Activated naive CD4-positive, alpha-beta T cell treated with anti-CD3 and anti-CD28 coated beads, Interleukin-2, amount 50 U/mL, for 72 hours (primary cell): Measurements from ENCODE around the gene NRDC. TPM values are rescaled to one million over a fixed set of nuclear protein-coding genes. Genes with fewer than 3 reads are reported as not detected.
"Not testable (repeated sequence)": the region's sequence is repeated elsewhere in the genome, so short reads cannot be mapped to it uniquely, and the experiment has no call there.

Source experiments
- ATAC-seq, 2 donors: fragments of 150-1000 bp; cut with Tn5 transposase; 2 replicates each; pipeline ENCODE4 v1.10.0; 2021; ENCODE audit warnings: mild to moderate bottlenecking in 2 of 2, moderate library complexity in 2 of 2
- DNase-seq, 2 donors: peaks; one replicate each; pipeline ENCODE4 v3.0.0; 2021 to 2022; ENCODE audit warnings: low spot score in 2 of 2
- H3K27ac Mint-ChIP-seq, 2 donors: one replicate each; pipeline ENCODE4 v1.8.0; 2022; ENCODE audit warnings: mild to moderate bottlenecking in 2 of 2, mixed read lengths in 2 of 2
- H3K36me3 Mint-ChIP-seq, 2 donors: one replicate each; pipeline ENCODE4 v1.8.0; 2022; ENCODE audit warnings: mixed read lengths in 2 of 2
- H3K9me3 Mint-ChIP-seq, 2 donors: one replicate each; pipeline ENCODE4 v1.8.0; 2022; ENCODE audit warnings: mixed read lengths in 2 of 2
- total RNA-seq, 2 donors: library from RNA; stranded (reverse); gene quantifications; one replicate each; pipeline ENCODE4 v1.2.3, GENCODE V29; 2022

The NRDC gene
- total RNA-seq, 2 donors from 2014 or later, result 132 to 163 TPM

- ATAC-seq, DNase-seq, H3K36me3 Mint-ChIP-seq, H3K27ac Mint-ChIP-seq, H3K9me3 Mint-ChIP-seq: not testable (repeated sequence)
Measured at GRCh38 chr1:51819021-51819420, 59.5 kb downstream of the NRDC start.

GRCh38 chr1:51818487-51818886 is 60.0 kb downstream of the NRDC start:
- peaks cover 0 to 6% of the 10 kb centered on the region in 2 donors for H3K36me3 Mint-ChIP-seq
- ATAC-seq (no peak), DNase-seq (no peak)
- no peaks in the 10 kb centered on the region for H3K9me3 Mint-ChIP-seq
- peak overlapping the region in 1 of 2 donors; percentile 3 for H3K27ac Mint-ChIP-seq

GRCh38 chr1:51814513-51814912 is 64.0 kb downstream of the NRDC start:
- ATAC-seq (no peak), DNase-seq (no peak)
- H3K9me3 Mint-ChIP-seq, result no peaks in the 10 kb centered on the region
- peaks cover 0 to 5% of the 10 kb centered on the region in 2 donors for H3K36me3 Mint-ChIP-seq
- H3K27ac Mint-ChIP-seq, result peak overlapping the region in 1 of 2 donors; percentile 70

- ATAC-seq, result no peak
- H3K27ac Mint-ChIP-seq, result no peak overlapping the region
Measured at GRCh38 chr1:51799372-51799771, 79.2 kb downstream of the NRDC start.

GRCh38 chr1:51794868-51795267 is 83.7 kb downstream of the NRDC start:
- no peaks in the 10 kb centered on the region for H3K9me3 Mint-ChIP-seq
- H3K27ac Mint-ChIP-seq, result peak overlapping the region in 1 of 2 donors; percentile 33
- DNase-seq (no peak), ATAC-seq (no peak)
- H3K36me3 Mint-ChIP-seq, result peaks cover 5 to 25% of the 10 kb centered on the region in 2 donors

More at GRCh38 chr1:51799372-51799771, 79.2 kb downstream of the NRDC start:
- no peaks in the 10 kb centered on the region for H3K9me3 Mint-ChIP-seq
- peaks cover 5 to 10% of the 10 kb centered on the region in 2 donors for H3K36me3 Mint-ChIP-seq
- DNase-seq, result no peak

GRCh38 chr1:51794260-51794659 is 84.3 kb downstream of the NRDC start:
- Mint-ChIP-seq H3K36me3 (peaks cover 5 to 31% of the 10 kb centered on the region in 2 donors), H3K27ac (no peak overlapping the region)

GRCh38 chr1:51792864-51793263 is 85.7 kb downstream of the NRDC start:
- peak; percentile 67 to 84 for ATAC-seq
- no peak for DNase-seq
- Mint-ChIP-seq H3K9me3 (no peaks in the 10 kb centered on the region), H3K27ac (peak overlapping the region; percentile 67 to 85), H3K36me3 (peaks cover 5 to 35% of the 10 kb centered on the region in 2 donors)

More at GRCh38 chr1:51794260-51794659, 84.3 kb downstream of the NRDC start:
- no peak for DNase-seq
- ATAC-seq, result no peak
- H3K9me3 Mint-ChIP-seq, result no peaks in the 10 kb centered on the region

GRCh38 chr1:51791888-51792287 is 86.6 kb downstream of the NRDC start:
- Mint-ChIP-seq H3K9me3 (no peaks in the 10 kb centered on the region), H3K27ac (peak overlapping the region; percentile 58 to 67), H3K36me3 (peaks cover 0 to 25% of the 10 kb centered on the region in 2 donors)
- DNase-seq (no peak), ATAC-seq (no peak)

- DNase-seq (no peak), ATAC-seq (no peak)
- peak overlapping the region in 1 of 2 donors; percentile 67 for H3K27ac Mint-ChIP-seq
- no peaks in the 10 kb centered on the region for H3K9me3 Mint-ChIP-seq
- peaks cover 0 to 29% of the 10 kb centered on the region in 2 donors for H3K36me3 Mint-ChIP-seq
Measured at GRCh38 chr1:51790385-51790784, 88.1 kb downstream of the NRDC start.

- DNase-seq (no peak), ATAC-seq (no peak)
- H3K9me3 Mint-ChIP-seq, result no peaks in the 10 kb centered on the region
- H3K27ac Mint-ChIP-seq, result peak overlapping the region; percentile 39 to 44
- H3K36me3 Mint-ChIP-seq, result peaks cover 0 to 36% of the 10 kb centered on the region in 2 donors
Measured at GRCh38 chr1:51789342-51789741, 89.2 kb downstream of the NRDC start.

- Mint-ChIP-seq H3K9me3 (no peaks in the 10 kb centered on the region), H3K36me3 (peaks cover 0 to 36% of the 10 kb centered on the region in 2 donors), H3K27ac (peak overlapping the region; percentile 31 to 39)
- DNase-seq, result no peak
- ATAC-seq, result no peak
Measured at GRCh38 chr1:51788938-51789337, 89.6 kb downstream of the NRDC start.

GRCh38 chr1:51784997-51785421 is 93.5 kb downstream of the NRDC start:
- DNase-seq, result no peak
- no peak for ATAC-seq
- Mint-ChIP-seq H3K36me3 (peaks cover 0 to 22% of the 10 kb centered on the region in 2 donors), H3K27ac (peak overlapping the region in 1 of 2 donors; percentile 69), H3K9me3 (no peaks in the 10 kb centered on the region)

- no peak overlapping the region for H3K27ac Mint-ChIP-seq
- H3K9me3 Mint-ChIP-seq, result no peaks in the 10 kb centered on the region
- DNase-seq (no peak), ATAC-seq (no peak)
- peaks cover 0 to 11% of the 10 kb centered on the region in 2 donors for H3K36me3 Mint-ChIP-seq
Measured at GRCh38 chr1:51780927-51781326, 97.6 kb downstream of the NRDC start.

- H3K9me3 Mint-ChIP-seq, result no peaks in the 10 kb centered on the region
- H3K36me3 Mint-ChIP-seq, result peaks cover 0 to 5% of the 10 kb centered on the region in 2 donors
- peak overlapping the region in 1 of 2 donors; percentile 67 for H3K27ac Mint-ChIP-seq
- DNase-seq, result no peak
- ATAC-seq, result no peak
Measured at GRCh38 chr1:51776408-51776807, 102.1 kb downstream of the NRDC start.

GRCh38 chr1:51768971-51769588 is 109.4 kb downstream of the NRDC start:
- ATAC-seq, result peak; percentile 51 to 60
- peaks cover 0 to 6% of the 10 kb centered on the region in 2 donors for H3K36me3 Mint-ChIP-seq
- DNase-seq, result no peak
- no peaks in the 10 kb centered on the region for H3K9me3 Mint-ChIP-seq
- no peak overlapping the region for H3K27ac Mint-ChIP-seq

- no peak for ATAC-seq
- Mint-ChIP-seq H3K27ac (no peak overlapping the region), H3K9me3 (no peaks in the 10 kb centered on the region), H3K36me3 (peaks cover 0 to 6% of the 10 kb centered on the region in 2 donors)
- no peak for DNase-seq
Measured at GRCh38 chr1:51761351-51761750, 117.2 kb downstream of the NRDC start.

GRCh38 chr1:51760872-51761271 is 117.7 kb downstream of the NRDC start:
- DNase-seq (no peak), ATAC-seq (no peak)
- Mint-ChIP-seq H3K9me3 (no peaks in the 10 kb centered on the region), H3K36me3 (peaks cover 0 to 3% of the 10 kb centered on the region in 2 donors), H3K27ac (no peak overlapping the region)

GRCh38 chr1:51758310-51758709 is 120.2 kb downstream of the NRDC start:
- H3K27ac Mint-ChIP-seq, result no peak overlapping the region
- ATAC-seq (no peak), DNase-seq (no peak)
- no peaks in the 10 kb centered on the region for H3K9me3 Mint-ChIP-seq
- H3K36me3 Mint-ChIP-seq, result peaks cover 0 to 15% of the 10 kb centered on the region in 2 donors
